Choroid plexus epithelial cell (primary cell): Measurements from ENCODE around the gene CXCL8.

Experiments
- DNase-seq: peaks from one replicate; pipeline ENCODE4 v3.0.0-alpha.2; 2010; ENCODE audit warnings: low read depth
- H3K4me3 ChIP-seq: 2 replicates; pipeline ENCODE4 v1.5.1; 2011; ENCODE audit warnings: low read depth, mild to moderate bottlenecking, control low read depth, low read length, moderate library complexity
- CTCF ChIP-seq: conservative IDR thresholded peaks from 2 replicates; pipeline ENCODE4 v1.5.1; 2011; ENCODE audit warnings: low read depth, mild to moderate bottlenecking, control low read depth, inconsistent platforms, low read length, moderate library complexity

CXCL8 gene

GRCh38 chr4:73707269-73707875 is 33.0 kb upstream of the CXCL8 start:
- H3K4me3 ChIP-seq: no peak overlapping the region
- DNase-seq: no peak
- no peak for TF ChIP-seq CTCF

- no peak overlapping the region for H3K4me3 ChIP-seq
- peak; percentile 91 for DNase-seq
Observed at GRCh38 chr4:73707918-73708577, 32.3 kb upstream of the CXCL8 start.

GRCh38 chr4:73709451-73710033 is 30.8 kb upstream of the CXCL8 start:
- no peak for TF ChIP-seq CTCF
- H3K4me3 ChIP-seq: no peak overlapping the region
- no peak for DNase-seq

More at GRCh38 chr4:73707918-73708577, 32.3 kb upstream of the CXCL8 start:
- TF ChIP-seq CTCF: no peak

- no peak overlapping the region for H3K4me3 ChIP-seq
- no peak for TF ChIP-seq CTCF
- DNase-seq: no peak
Observed at GRCh38 chr4:73710094-73710493, 30.3 kb upstream of the CXCL8 start.

DNA sequence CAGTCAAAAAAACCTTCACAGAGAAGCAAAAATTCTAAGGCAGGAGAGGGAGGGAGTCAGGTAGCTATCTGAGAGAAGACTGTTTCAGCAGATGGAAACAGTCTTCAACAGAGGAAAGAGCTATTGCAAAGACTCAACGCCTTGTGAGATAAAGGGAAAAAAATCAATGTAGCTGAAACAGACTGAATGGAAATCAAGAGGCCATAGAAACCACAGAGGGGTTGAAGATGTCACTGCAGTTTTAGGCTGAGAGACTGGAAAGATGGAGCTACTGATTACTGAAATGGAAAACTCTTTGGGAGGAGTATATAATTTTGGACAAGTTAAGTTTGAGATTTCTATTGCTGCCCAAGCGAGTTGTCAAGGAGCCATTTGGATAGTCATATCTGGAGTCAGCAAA is 28.4 kb upstream of the CXCL8 start:
- DNase-seq: no peak
- no peak overlapping the region for H3K4me3 ChIP-seq
- TF ChIP-seq CTCF: no peak

- no peak for TF ChIP-seq CTCF
- no peak overlapping the region for H3K4me3 ChIP-seq
- DNase-seq: no peak
Observed at GRCh38 chr4:73713650-73714049, 26.7 kb upstream of the CXCL8 start.

GRCh38 chr4:73714647-73715046 is 25.7 kb upstream of the CXCL8 start:
- no peak for DNase-seq
- no peak overlapping the region for H3K4me3 ChIP-seq
- no peak for TF ChIP-seq CTCF
